ENCODE results near the gene ARHGAP22. TPM values are rescaled to one million over a fixed set of nuclear protein-coding genes. Genes with fewer than 3 reads are reported as not detected.

ARHGAP22 gene
- total RNA-seq, 2 donors from 2014 or later, result 1.8 to 5.7 TPM

DNA sequence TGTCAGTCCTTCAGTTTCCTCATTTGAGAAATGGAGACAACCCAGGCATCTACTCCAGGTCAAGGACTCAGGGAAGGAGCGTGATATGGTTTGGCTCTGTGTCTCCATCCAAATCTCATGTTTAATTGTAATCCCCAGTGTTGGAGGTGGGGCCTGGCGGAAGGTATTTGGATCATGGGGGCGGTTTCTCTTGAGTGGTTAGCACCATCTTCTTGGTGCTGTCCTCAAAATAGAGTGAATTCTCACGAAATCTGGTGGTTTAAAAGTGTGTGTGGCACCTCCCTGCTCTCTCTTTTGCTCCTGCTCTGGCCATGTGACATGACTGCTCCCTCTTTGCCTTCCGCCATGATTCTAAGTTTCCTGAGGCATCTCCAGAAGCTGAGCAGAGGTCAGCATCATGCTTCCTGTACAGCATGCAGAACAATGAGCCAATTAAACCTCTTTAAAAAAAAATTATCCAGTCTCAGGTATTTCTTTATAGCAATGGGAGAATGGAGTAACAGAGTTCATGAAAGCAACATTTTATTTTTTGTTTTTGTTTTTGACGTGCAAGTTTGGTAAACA lies 30.0 kb downstream of the ARHGAP22 start:
- Histone ChIP-seq H3K4me1 (peaks cover 0 to 10% of the 10 kb centered on the region in 2 donors), H3K4me3 (no peak overlapping the region), H3K9me3 (no peaks in the 10 kb centered on the region), H3K36me3 (no peaks in the 10 kb centered on the region), H3K27me3 (no peaks in the 10 kb centered on the region), H3K27ac (no peak overlapping the region)
- DNase-seq (ENCODE audit: low spot score), result no peak
- TF ChIP-seq, protein P1, sequence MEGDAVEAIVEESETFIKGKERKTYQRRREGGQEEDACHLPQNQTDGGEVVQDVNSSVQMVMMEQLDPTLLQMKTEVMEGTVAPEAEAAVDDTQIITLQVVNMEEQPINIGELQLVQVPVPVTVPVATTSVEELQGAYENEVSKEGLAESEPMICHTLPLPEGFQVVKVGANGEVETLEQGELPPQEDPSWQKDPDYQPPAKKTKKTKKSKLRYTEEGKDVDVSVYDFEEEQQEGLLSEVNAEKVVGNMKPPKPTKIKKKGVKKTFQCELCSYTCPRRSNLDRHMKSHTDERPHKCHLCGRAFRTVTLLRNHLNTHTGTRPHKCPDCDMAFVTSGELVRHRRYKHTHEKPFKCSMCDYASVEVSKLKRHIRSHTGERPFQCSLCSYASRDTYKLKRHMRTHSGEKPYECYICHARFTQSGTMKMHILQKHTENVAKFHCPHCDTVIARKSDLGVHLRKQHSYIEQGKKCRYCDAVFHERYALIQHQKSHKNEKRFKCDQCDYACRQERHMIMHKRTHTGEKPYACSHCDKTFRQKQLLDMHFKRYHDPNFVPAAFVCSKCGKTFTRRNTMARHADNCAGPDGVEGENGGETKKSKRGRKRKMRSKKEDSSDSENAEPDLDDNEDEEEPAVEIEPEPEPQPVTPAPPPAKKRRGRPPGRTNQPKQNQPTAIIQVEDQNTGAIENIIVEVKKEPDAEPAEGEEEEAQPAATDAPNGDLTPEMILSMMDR (IDR thresholded peaks at IDR 0.05), result no peak

DNA sequence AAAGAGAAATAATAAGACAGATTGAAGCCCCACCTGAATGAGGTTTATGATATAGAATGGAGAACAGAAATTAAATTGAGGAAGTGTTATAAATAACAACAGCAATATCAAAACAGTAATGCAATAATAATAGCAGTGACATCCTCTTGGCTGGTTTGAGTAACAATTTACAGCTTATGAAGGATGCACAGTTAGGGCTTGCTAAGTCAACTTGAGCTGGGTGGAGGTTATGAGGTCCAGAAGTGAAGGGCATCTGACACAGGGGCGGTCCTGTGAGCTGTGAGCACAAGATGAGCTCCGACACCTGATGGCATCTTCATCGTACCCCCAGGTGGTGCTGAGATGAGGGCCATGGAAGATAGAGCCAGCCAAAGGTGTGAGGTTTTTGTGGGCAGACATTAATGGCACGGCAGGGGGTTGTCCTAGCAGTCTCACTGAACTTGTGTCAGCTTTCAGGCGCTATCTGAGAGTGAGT lies 30.5 kb downstream of the ARHGAP22 start:
- Histone ChIP-seq H3K4me3 (no peak overlapping the region), H3K4me1 (peaks cover 0 to 4% of the 10 kb centered on the region in 2 donors), H3K36me3 (no peaks in the 10 kb centered on the region), H3K27me3 (no peaks in the 10 kb centered on the region), H3K27ac (no peak overlapping the region), H3K9me3 (no peaks in the 10 kb centered on the region)
- TF ChIP-seq, protein P1 (IDR thresholded peaks at IDR 0.05), result no peak
- DNase-seq (ENCODE audit: low spot score), result no peak

DNA sequence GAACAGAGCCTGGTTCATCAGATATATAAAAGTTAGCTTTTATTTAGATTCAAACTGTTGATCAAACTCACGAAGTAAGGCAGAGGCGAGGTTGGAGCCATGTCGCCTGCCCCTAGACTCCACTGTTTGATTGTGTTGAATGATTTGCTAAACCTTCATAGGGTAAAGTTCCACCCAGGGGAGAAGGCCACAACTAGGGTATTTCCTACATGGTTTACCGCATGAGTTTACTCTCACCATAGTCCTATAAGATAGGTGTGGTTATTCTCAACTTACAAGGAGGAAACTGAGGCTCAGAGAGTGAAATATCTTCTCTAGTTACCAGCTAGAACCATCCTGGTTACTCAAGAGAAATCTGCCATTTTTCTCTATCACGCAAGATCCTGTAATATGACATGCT lies 31.8 kb downstream of the ARHGAP22 start:
- TF ChIP-seq, protein P1 (IDR thresholded peaks at IDR 0.05), result no peak
- H3K4me3 ChIP-seq, result no peak overlapping the region
- DNase-seq (ENCODE audit: low spot score), result no peak
- no peak overlapping the region for H3K27ac ChIP-seq
- H3K36me3 ChIP-seq, result no peaks in the 10 kb centered on the region
- H3K9me3 ChIP-seq, result no peaks in the 10 kb centered on the region
- H3K27me3 ChIP-seq, result no peaks in the 10 kb centered on the region
- no peaks in the 10 kb centered on the region for H3K4me1 ChIP-seq

DNA sequence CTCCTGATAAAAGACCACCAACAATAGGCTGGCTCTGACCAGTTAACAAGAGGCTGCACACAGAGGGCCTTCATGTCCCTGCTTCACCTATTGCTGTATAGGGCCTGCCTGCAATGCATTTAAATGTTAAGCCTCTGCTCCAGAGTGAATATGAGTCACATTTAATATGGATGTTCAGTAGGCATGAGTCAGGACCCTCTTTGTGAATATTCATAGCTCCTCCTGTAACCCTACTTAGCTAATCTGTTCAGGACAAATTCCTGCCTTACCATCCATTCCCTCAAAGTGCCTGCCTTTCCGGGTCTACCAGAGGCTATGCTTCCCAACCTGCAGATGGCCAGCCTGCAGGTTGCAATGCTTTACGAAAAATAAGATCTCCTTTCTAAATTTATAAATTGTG lies 32.5 kb downstream of the ARHGAP22 start:
- H3K27ac ChIP-seq, result no peak overlapping the region
- H3K4me3 ChIP-seq, result no peak overlapping the region
- DNase-seq (ENCODE audit: low spot score), result no peak
- H3K9me3 ChIP-seq, result no peaks in the 10 kb centered on the region
- TF ChIP-seq, protein P1 (IDR thresholded peaks at IDR 0.05), result no peak
- H3K4me1 ChIP-seq, result no peaks in the 10 kb centered on the region
- H3K27me3 ChIP-seq, result no peaks in the 10 kb centered on the region
- no peaks in the 10 kb centered on the region for H3K36me3 ChIP-seq

DNA sequence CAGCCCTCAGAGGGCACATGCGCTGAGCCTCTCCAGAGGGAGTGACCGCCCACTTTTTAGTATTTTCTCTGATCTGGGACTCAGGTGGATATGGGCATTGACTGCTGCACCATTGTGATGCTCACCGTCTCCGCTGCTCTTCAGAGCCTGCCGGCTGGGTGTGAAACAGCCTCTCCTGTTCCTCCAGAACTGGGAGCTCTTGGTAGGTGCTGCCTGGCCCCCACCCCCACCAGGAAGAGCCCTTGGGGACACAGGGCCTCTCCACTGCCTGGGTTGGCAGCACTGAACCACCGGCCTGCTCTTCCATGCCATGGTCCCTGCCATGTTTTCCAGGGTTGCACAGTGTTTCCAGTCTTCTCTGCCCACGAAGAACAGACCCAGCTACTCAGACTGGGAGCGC lies 36.3 kb downstream of the ARHGAP22 start:
- Histone ChIP-seq H3K4me1 (no peaks in the 10 kb centered on the region), H3K36me3 (no peaks in the 10 kb centered on the region), H3K9me3 (no peaks in the 10 kb centered on the region), H3K27ac (no peak overlapping the region), H3K27me3 (no peaks in the 10 kb centered on the region), H3K4me3 (no peak overlapping the region)
- TF ChIP-seq, protein P1 (IDR thresholded peaks at IDR 0.05), result no peak
- DNase-seq (ENCODE audit: low spot score), result no peak

DNA sequence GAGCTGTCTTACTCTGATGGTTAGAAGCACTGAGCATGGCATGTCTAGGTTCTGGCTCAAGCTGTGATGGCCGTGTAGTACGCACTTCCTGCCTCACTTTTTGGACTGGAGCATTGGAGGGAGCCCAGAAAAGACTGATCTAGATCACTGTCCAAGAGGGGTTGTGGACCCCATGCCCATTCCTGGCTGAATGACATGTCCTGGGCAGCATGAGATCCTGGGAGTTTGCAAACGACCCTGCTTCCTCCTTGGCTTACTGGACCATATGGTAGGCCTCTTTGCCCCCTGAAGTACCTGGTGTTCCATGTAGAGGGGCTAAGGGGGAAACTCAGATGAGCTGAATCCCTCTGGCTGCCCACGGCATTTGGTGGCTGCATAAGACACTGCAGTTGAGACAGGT lies 36.7 kb downstream of the ARHGAP22 start:
- Histone ChIP-seq H3K9me3 (no peaks in the 10 kb centered on the region), H3K4me3 (no peak overlapping the region), H3K27me3 (no peaks in the 10 kb centered on the region), H3K27ac (no peak overlapping the region), H3K4me1 (no peaks in the 10 kb centered on the region), H3K36me3 (no peaks in the 10 kb centered on the region)
- DNase-seq (ENCODE audit: low spot score), result no peak
- TF ChIP-seq, protein P1 (IDR thresholded peaks at IDR 0.05), result no peak

Data from right atrium auricular region (tissue), 2 donors.